Right renal cortex interstitium (tissue), 3 donors: ENCODE data around the gene LTB4R2. TPM values are rescaled to one million over a fixed set of nuclear protein-coding genes. Genes with fewer than 3 reads are reported as not detected.
A peak's percentile ranks its signal among the peaks of the same experiment; 100 is the strongest.

Experiments used
- DNase-seq, 3 donors: peaks; one replicate each; pipeline ENCODE4 v3.0.0-alpha.2; 2013; ENCODE audit warnings: low read depth in 3 of 3, low spot score in 2 of 3
- polyA plus RNA-seq, 3 donors: library from polyadenylated mRNA; unstranded; fragments of 120-200 nt; gene quantifications; one replicate each; pipeline ENCODE4 v1.2.1, GENCODE V29; 2013; ENCODE audit not compliant: insufficient read length in 3 of 3

The LTB4R2 gene
- polyA plus RNA-seq, 3 donors, result 1.8 to 2.2 (median 1.9) TPM

GRCh38 chr14:24298892-24299254 is 11.1 kb upstream of the LTB4R2 start:
- no peak for DNase-seq

- peak; percentile 83 to 85 (median 83) for DNase-seq
Observed at GRCh38 chr14:24299255-24300191, 10.4 kb upstream of the LTB4R2 start, which contains the start of the genes DHRS1 and NOP9. Gene DHRS1, minus strand, starts transcription at chr14:24299780. Its CDS starts 674 bp downstream, at chr14:24299106. Gene NOP9, plus strand, starts transcription at chr14:24299850. Its CDS starts 105 bp downstream, at chr14:24299955.

- no peak for DNase-seq
Observed at GRCh38 chr14:24300326-24300980, 9.5 kb upstream of the LTB4R2 start.

GRCh38 chr14:24304019-24304387 is 5.9 kb upstream of the LTB4R2 start:
- no peak for DNase-seq

GRCh38 chr14:24307156-24307574 is 2.8 kb upstream of the LTB4R2 start:
- no peak for DNase-seq

GRCh38 chr14:24307575-24308341 is 2.2 kb upstream of the LTB4R2 start, which contains the start of gene CIDEB:
Gene CIDEB, minus strand, starts transcription at chr14:24307977. Its CDS starts 119 bp downstream, at chr14:24307858.
- DNase-seq, result no peak

- no peak for DNase-seq
Observed at GRCh38 chr14:24308342-24309124, 1.4 kb upstream of the LTB4R2 start.

GRCh38 chr14:24310265-24310645 is 315 bp downstream of the LTB4R2 start:
- no peak for DNase-seq

- no peak for DNase-seq
Observed at GRCh38 chr14:24310646-24311604, 985 bp downstream of the LTB4R2 start, which contains the start of gene LTB4R. Gene LTB4R, plus strand, starts transcription at chr14:24311502. Its CDS starts 4,150 bp downstream, at chr14:24315652.

- DNase-seq, result no peak
Observed at GRCh38 chr14:24311837-24312615, 2.1 kb downstream of the LTB4R2 start.

- DNase-seq, result no peak
Observed at GRCh38 chr14:24312736-24313507, 3.0 kb downstream of the LTB4R2 start.

- DNase-seq, result no peak
Observed at GRCh38 chr14:24313913-24314312, 4.0 kb downstream of the LTB4R2 start.

- no peak for DNase-seq
Observed at GRCh38 chr14:24314377-24315193, 4.6 kb downstream of the LTB4R2 start.

- no peak for DNase-seq
Observed at GRCh38 chr14:24315243-24315806, 5.4 kb downstream of the LTB4R2 start.

GRCh38 chr14:24315807-24316596 is 6.1 kb downstream of the LTB4R2 start:
- no peak for DNase-seq
